GM23248 (cell line): ENCODE results near the gene HDAC4. TPM values are rescaled to one million over a fixed set of nuclear protein-coding genes. Genes with fewer than 3 reads are reported as not detected.

Experiments used
- DNase-seq: peaks from one replicate; pipeline ENCODE4 v3.0.0-alpha.2; 2015
- H2AFZ ChIP-seq: fragments of 200-600 bp; sonication (generic); 2 replicates; pipeline ENCODE4 v1.6.1; 2016; ENCODE audit warnings: antibody characterized with exemption
- H3F3A ChIP-seq: fragments of 200-600 bp; sonication (generic); 2 replicates; pipeline ENCODE4 v1.6.1; 2016; ENCODE audit warnings: mild to moderate bottlenecking, antibody characterized with exemption, mixed run types; ENCODE audit not compliant: insufficient read depth
- H3K27ac ChIP-seq: fragments of 200-600 bp; sonication (generic); 2 replicates; pipeline ENCODE4 v1.5.1; 2016; ENCODE audit warnings: mild to moderate bottlenecking
- H3K27me3 ChIP-seq: fragments of 200-600 bp; sonication (generic); replicated peaks from 2 replicates; pipeline ENCODE4 v1.6.1; 2016; ENCODE audit warnings: mild to moderate bottlenecking; ENCODE audit not compliant: insufficient read depth
- H3K36me3 ChIP-seq: fragments of 200-600 bp; sonication (generic); 2 replicates; pipeline ENCODE4 v1.6.1; 2016; ENCODE audit warnings: low read depth, mild to moderate bottlenecking
- H3K4me1 ChIP-seq: fragments of 200-600 bp; sonication (generic); 2 replicates; pipeline ENCODE4 v1.6.1; 2016; ENCODE audit warnings: mild to moderate bottlenecking; ENCODE audit not compliant: insufficient read depth
- H3K4me2 ChIP-seq: fragments of 200-600 bp; sonication (generic); one replicate; pipeline ENCODE4 v1.6.1; 2016; ENCODE audit warnings: mild to moderate bottlenecking; ENCODE audit not compliant: unreplicated experiment
- H3K4me3 ChIP-seq: fragments of 200-600 bp; sonication (generic); 2 replicates; pipeline ENCODE4 v1.5.1; 2016; ENCODE audit warnings: mild to moderate bottlenecking
- H3K79me2 ChIP-seq: fragments of 200-600 bp; sonication (generic); 2 replicates; pipeline ENCODE4 v1.6.1; 2016; ENCODE audit warnings: mild to moderate bottlenecking; ENCODE audit not compliant: insufficient read depth
- H3K9ac ChIP-seq: fragments of 200-600 bp; sonication (generic); 2 replicates; pipeline ENCODE4 v1.6.1; 2016; ENCODE audit warnings: mild to moderate bottlenecking
- H3K9me2 ChIP-seq: fragments of 200-600 bp; sonication (generic); 2 replicates; pipeline ENCODE4 v1.6.1; 2016; ENCODE audit warnings: mixed run types, mild to moderate bottlenecking, moderate library complexity; ENCODE audit not compliant: insufficient read depth
- H3K9me3 ChIP-seq: fragments of 200-600 bp; sonication (generic); one replicate; pipeline ENCODE4 v1.6.1; 2017; ENCODE audit warnings: low read depth
- H4K20me1 ChIP-seq: fragments of 200-600 bp; sonication (generic); 2 replicates; pipeline ENCODE4 v1.6.0; 2016; ENCODE audit not compliant: insufficient read depth
- EZH2 ChIP-seq: fragments of 200-600 bp; sonication (generic); IDR thresholded peaks from 2 replicates; pipeline ENCODE4 v1.6.1; 2018; ENCODE audit warnings: antibody characterized with exemption, mild to moderate bottlenecking; ENCODE audit not compliant: insufficient read depth, poor library complexity, severe bottlenecking
- EZH2phosphoT487 ChIP-seq: fragments of 200-600 bp; sonication (generic); IDR thresholded peaks from 2 replicates; pipeline ENCODE4 v1.6.1; 2018; ENCODE audit warnings: antibody characterized with exemption, moderate library complexity, mild to moderate bottlenecking, low read depth; ENCODE audit not compliant: insufficient read depth
- WGBS, 2 experiments: methylation state at CpG; one replicate each; pipeline ENCODE4 v1.1.6; 2015 to 2017; ENCODE audit warnings: low lambda C conversion rate in 2 of 2, low coverage in 1 of 2; ENCODE audit errors: missing lambda C conversion rate in 2 of 2; 5-methylcytosine and 5-hydroxymethylcytosine counted together
- in situ Hi-C: fragments of 300-500 bp; cut with MboI; formaldehyde crosslinking; loops from 2 replicates; pipeline ENCODE4 v1.15.0; 2020
- polyA plus RNA-seq: library from polyadenylated mRNA; unstranded; fragments of >200 nt; fragmentation: Nextera tagmentation; extraction: Ambion mirVana; gene quantifications from 2 replicates; pipeline ENCODE4 v1.2.1, GENCODE V29; 2016
- total RNA-seq: library from RNA; depleted of rRNA; stranded (reverse); fragments of >200 nt; shearing (Covaris generic); gene quantifications from 2 replicates; pipeline ENCODE4 v1.2.3, GENCODE V29; 2014

HDAC4 gene
- total and polyA plus RNA-seq, 2 experiments from 2014 or later, result 2.1 to 6.3 TPM

- no peak for TF ChIP-seq EZH2
- TF ChIP-seq EZH2phosphoT487, result no peak
- no peak overlapping the region for H3K9ac ChIP-seq
- H3K79me2 ChIP-seq, result no peaks in the 10 kb centered on the region
- H3K4me2 ChIP-seq, result no peak overlapping the region
- in situ Hi-C loops, result no loop called here
- WGBS, 2 experiments, result 89 to 91% methylated on average over 17 of the region's 17 CpGs
- H3K9me3 ChIP-seq, result no peaks in the 10 kb centered on the region
- H3F3A ChIP-seq, result no peaks in the 10 kb centered on the region
- H3K9me2 ChIP-seq, result no peaks in the 10 kb centered on the region
- no peaks in the 10 kb centered on the region for H4K20me1 ChIP-seq
- H3K4me1 ChIP-seq, result no peaks in the 10 kb centered on the region
- no peaks in the 10 kb centered on the region for H3K27me3 ChIP-seq
- H3K36me3 ChIP-seq, result no peaks in the 10 kb centered on the region
- H3K27ac ChIP-seq, result no peak overlapping the region
- H3K4me3 ChIP-seq, result no peak overlapping the region
- no peak for DNase-seq
- H2AFZ ChIP-seq, result no peak overlapping the region
Measured at GRCh38 chr2:239149501-239149900, 251.3 kb downstream of the HDAC4 start.

- WGBS, 2 experiments, result 91 to 92% methylated on average over 28 of the region's 28 CpGs
- Histone ChIP-seq H3K9me2 (no peaks in the 10 kb centered on the region), H3F3A (no peaks in the 10 kb centered on the region), H3K4me3 (no peak overlapping the region), H3K4me1 (no peaks in the 10 kb centered on the region), H4K20me1 (no peaks in the 10 kb centered on the region), H2AFZ (no peak overlapping the region), H3K9ac (no peak overlapping the region), H3K4me2 (no peak overlapping the region), H3K36me3 (no peaks in the 10 kb centered on the region), H3K27ac (no peak overlapping the region), H3K79me2 (no peaks in the 10 kb centered on the region), H3K9me3 (no peaks in the 10 kb centered on the region), H3K27me3 (no peaks in the 10 kb centered on the region)
- TF ChIP-seq EZH2phosphoT487 (no peak), EZH2 (no peak)
- in situ Hi-C loops, result no loop called here
- DNase-seq, result no peak
Measured at GRCh38 chr2:239148495-239149200, 252.2 kb downstream of the HDAC4 start.

DNA sequence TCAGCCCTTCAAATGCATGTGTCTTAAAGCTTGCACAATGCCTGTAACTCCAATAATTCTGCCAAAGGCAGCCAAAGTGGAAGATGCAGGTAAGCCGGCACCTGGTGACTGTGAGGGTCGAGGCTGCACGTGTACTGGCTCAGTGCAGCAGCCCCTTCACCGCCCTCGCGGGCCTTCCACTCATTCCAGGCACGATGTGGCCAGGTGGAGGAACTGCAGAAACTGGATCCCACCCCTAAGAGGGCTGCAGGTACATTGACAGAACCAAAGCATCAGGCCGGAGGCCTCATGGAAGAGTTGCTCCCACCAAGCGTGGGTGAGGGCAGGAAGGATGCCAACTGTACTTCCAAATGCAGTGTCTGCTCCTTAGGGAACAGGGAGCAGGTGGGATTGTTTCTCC lies 253.4 kb downstream of the HDAC4 start:
- no peak overlapping the region for H3K9ac ChIP-seq
- H3K9me2 ChIP-seq, result no peaks in the 10 kb centered on the region
- H3K79me2 ChIP-seq, result no peaks in the 10 kb centered on the region
- no peaks in the 10 kb centered on the region for H3K27me3 ChIP-seq
- no peaks in the 10 kb centered on the region for H3K4me1 ChIP-seq
- H4K20me1 ChIP-seq, result no peaks in the 10 kb centered on the region
- H3K27ac ChIP-seq, result no peak overlapping the region
- H2AFZ ChIP-seq, result no peak overlapping the region
- TF ChIP-seq EZH2phosphoT487, result no peak
- no peak for TF ChIP-seq EZH2
- H3K4me3 ChIP-seq, result no peak overlapping the region
- H3K36me3 ChIP-seq, result no peaks in the 10 kb centered on the region
- WGBS, 2 experiments, result 96 to 98% methylated on average over 9 of the region's 9 CpGs
- no peak for DNase-seq
- H3K9me3 ChIP-seq, result no peaks in the 10 kb centered on the region
- H3F3A ChIP-seq, result no peaks in the 10 kb centered on the region
- in situ Hi-C loops, result no loop called here
- no peak overlapping the region for H3K4me2 ChIP-seq

DNA sequence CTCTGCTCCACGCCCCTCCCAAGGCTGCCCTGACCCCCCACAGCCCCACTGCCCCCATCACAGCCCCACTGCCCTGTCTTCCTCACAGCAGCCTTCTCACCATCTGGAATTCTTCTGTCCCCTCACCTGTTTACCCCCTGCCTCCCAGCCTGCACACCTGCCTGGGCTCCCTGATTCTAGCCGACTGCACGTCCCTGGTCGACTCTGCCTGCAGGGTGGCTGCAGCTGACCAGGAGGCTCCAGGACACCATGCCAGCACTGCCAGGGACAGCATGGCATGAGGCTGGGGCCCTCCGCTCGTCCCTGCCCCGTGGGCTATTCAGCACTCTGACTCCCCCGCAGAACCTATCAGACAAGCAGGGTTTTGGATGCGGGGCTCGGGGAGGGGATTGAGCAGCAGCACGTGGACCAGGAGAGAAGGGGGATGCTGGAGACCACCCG lies 254.1 kb downstream of the HDAC4 start:
- H3F3A ChIP-seq, result no peaks in the 10 kb centered on the region
- in situ Hi-C loops, result no loop called here
- H3K27ac ChIP-seq, result no peak overlapping the region
- no peak overlapping the region for H3K9ac ChIP-seq
- no peaks in the 10 kb centered on the region for H3K9me3 ChIP-seq
- no peak for DNase-seq
- H3K9me2 ChIP-seq, result no peaks in the 10 kb centered on the region
- TF ChIP-seq EZH2, result no peak
- TF ChIP-seq EZH2phosphoT487, result no peak
- no peak overlapping the region for H3K4me3 ChIP-seq
- H2AFZ ChIP-seq, result no peak overlapping the region
- no peaks in the 10 kb centered on the region for H3K36me3 ChIP-seq
- H3K79me2 ChIP-seq, result no peaks in the 10 kb centered on the region
- H3K27me3 ChIP-seq, result no peaks in the 10 kb centered on the region
- H4K20me1 ChIP-seq, result no peaks in the 10 kb centered on the region
- no peaks in the 10 kb centered on the region for H3K4me1 ChIP-seq
- WGBS, 2 experiments, result 88% methylated on average over 11 to 12 of the region's 12 CpGs
- no peak overlapping the region for H3K4me2 ChIP-seq
